ENCODE measurements around the gene MAST3. TPM values are rescaled to one million over a fixed set of nuclear protein-coding genes. Genes with fewer than 3 reads are reported as not detected.

The MAST3 gene
- total and polyA plus RNA-seq, 2 of the 8 experiments (the other 6 are each of a cell fraction or from before 2014, with no cell fraction given): 3.4 to 9.0 TPM

DNA sequence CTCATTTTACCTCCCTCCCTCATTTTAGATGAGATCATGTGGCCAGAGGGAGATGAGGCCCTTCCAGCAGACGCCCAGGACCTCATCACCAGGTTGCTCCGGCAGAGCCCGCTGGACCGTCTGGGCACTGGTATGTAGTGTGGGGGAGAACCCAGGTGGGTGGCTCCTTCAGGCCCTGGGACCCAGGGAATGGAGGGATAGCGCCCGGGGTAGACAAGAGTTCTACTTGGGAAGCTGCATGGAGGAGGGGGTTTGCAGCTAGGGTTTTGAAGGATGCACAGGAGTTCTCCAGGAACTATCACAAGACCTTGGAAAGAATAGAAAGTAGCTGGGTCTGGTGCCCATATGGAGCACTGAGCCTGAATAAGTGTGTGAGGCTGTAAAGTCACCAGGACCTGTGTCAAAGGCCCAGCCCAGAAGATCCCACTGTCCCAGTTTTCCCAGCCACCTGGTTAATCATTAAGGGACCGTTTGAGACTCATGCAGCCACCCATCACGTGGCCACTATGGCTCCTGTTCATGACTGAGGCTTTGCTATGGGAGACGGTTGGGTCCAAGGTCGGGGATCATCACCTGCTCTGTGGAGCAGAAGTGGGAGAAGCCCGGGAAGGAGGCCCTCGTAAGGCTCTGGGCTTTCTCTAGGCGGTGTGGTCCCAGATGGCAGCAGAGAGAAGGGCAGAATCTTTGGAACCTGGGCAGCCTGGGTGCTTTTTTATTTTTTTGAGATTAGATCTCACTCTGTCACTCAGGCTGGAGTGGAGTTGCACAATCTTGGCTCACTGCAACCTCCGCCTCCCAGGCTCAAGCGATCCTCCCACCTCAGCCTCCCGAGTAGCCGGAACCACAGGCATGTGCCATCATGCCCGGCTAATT lies 38.4 kb downstream of the MAST3 start:
- Histone ChIP-seq H3K79me1 (ENCODE audit: low read depth, low read length) (no peaks in the 10 kb centered on the region), H3K23ac (ENCODE audit: insufficient read length) (no peak overlapping the region), H2BK15ac (ENCODE audit: low read length) (no peak overlapping the region), H3K36me3 (ENCODE audit: control insufficient read depth in 2 of 4, insufficient read depth in 4 of 4, low read length in 3 of 4) (peaks cover 0 to 20% (median 10%) of the 10 kb centered on the region in 4 experiments; a peak in 6 of 8 replicates), H2BK120ac (replicated peaks; ENCODE audit: low read depth, low read length) (no peak overlapping the region), H3K4me3 (ENCODE audit: extremely low read depth in 1 of 4, insufficient read depth in 2 of 4, low read depth in 3 of 4, low read length in 4 of 4) (no peak overlapping the region), H3K9ac (replicated peaks in 1 of 4; ENCODE audit: extremely low read depth in 1 of 4, low read depth in 3 of 4, low read length in 3 of 4) (no peak overlapping the region), H2BK12ac (ENCODE audit: low read depth, low read length) (no peak overlapping the region), H3K4ac (replicated peaks; ENCODE audit: insufficient read length, low read depth, low read length) (no peak overlapping the region), H2BK20ac (ENCODE audit: low read length) (no peak overlapping the region), H3K56ac (replicated peaks; ENCODE audit: insufficient read length, low read depth, low read length) (no peak overlapping the region), H3K14ac (ENCODE audit: insufficient read length) (no peak overlapping the region), H3K18ac (ENCODE audit: extremely low read depth, low read length) (no peak overlapping the region), H3K4me1 (replicated peaks in 1 of 4; ENCODE audit: control insufficient read depth in 3 of 4, insufficient read depth in 4 of 4, low read length in 3 of 4) (no peaks in the 10 kb centered on the region), H3K4me2 (ENCODE audit: insufficient read depth in 1 of 2, low read depth in 2 of 2, low read length in 2 of 2) (no peak overlapping the region), H4K5ac (ENCODE audit: insufficient read length, low read depth, low read length) (no peak overlapping the region), H3K9me3 (ENCODE audit: insufficient read depth in 2 of 2, low read depth in 1 of 2, low read length in 1 of 2) (no peaks in the 10 kb centered on the region), H3K79me2 (ENCODE audit: control insufficient read depth in 1 of 2, insufficient read depth in 2 of 2, low read length in 2 of 2) (no peaks in the 10 kb centered on the region), H4K8ac (ENCODE audit: extremely low read depth, insufficient read depth, low read length) (no peak overlapping the region), H2AK5ac (ENCODE audit: low read depth, low read length) (no peak overlapping the region), H4K91ac (replicated peaks; ENCODE audit: insufficient read length, low read length) (no peak overlapping the region), H2BK5ac (ENCODE audit: low read depth, low read length) (no peak overlapping the region), H3K27ac (ENCODE audit: low read depth, low read length) (no peak overlapping the region), H4K20me1 (replicated peaks in 1 of 2; ENCODE audit: control insufficient read depth in 1 of 2, insufficient read depth in 2 of 2, low read length in 2 of 2) (no peaks in the 10 kb centered on the region), H2AFZ (ENCODE audit: low read length) (no peak overlapping the region), H3K27me3 (replicated peaks in 1 of 4; ENCODE audit: control insufficient read depth in 3 of 4, extremely low read depth in 1 of 4, insufficient read depth in 3 of 4, low read length in 3 of 4) (no peaks in the 10 kb centered on the region), H3K23me2 (ENCODE audit: low read depth, low read length) (no peaks in the 10 kb centered on the region)
- ChIA-PET POLR2A (ENCODE audit: partially characterized antibody) (interaction anchor here (1.7 kb wide), 1 partner anchor 8 kb away, joined by 4 read pairs; no protein-coding TSS in a partner anchor), CTCF (ENCODE audit: partially characterized antibody) (interaction anchor here (1.4 kb wide), 1 partner anchor 23 kb away, joined by 3 read pairs; no protein-coding TSS in a partner anchor)
- FAIRE-seq (no peak), DNase-seq (ENCODE audit: low read depth in 1 of 2, low spot score in 2 of 2) (no peak)
- WGBS, 2 experiments (ENCODE audit: extremely low coverage in 1 of 2, insufficient coverage in 1 of 2, insufficient read length in 1 of 2, insufficient replicate concordance in 2 of 2, low coverage in 1 of 2, low lambda C conversion rate in 2 of 2, missing lambda C conversion rate in 1 of 2): 91% methylated on average over 18 of the region's 18 CpGs; no CpG with 5 or more reads in 1 of the 2 experiments
- TF ChIP-seq KDM4A (IDR thresholded peaks at IDR 0.05; ENCODE audit: low read depth, low read length, severe bottlenecking): no peak

Data from H1 (cell line).